OCI-M2 (cell line): ENCODE measurements around the gene TTC34.

ENCODE experiments used
- DNase-seq: peaks from one replicate; lab custom pipeline; 2025; ENCODE audit not compliant: unreplicated experiment; lab: John Stamatoyannopoulos, UW

The TTC34 gene

GRCh38 chr1:2814511-2815075, 13.1 kb upstream of the TTC34 start:
- no peak for DNase-seq

GRCh38 chr1:2812939-2813653, 11.6 kb upstream of the TTC34 start:
- DNase-seq: no peak

- DNase-seq: no peak
These were observed 10.6 kb upstream of the TTC34 start for GRCh38 chr1:2812136-2812535.

- no peak for DNase-seq
These were observed 10.0 kb upstream of the TTC34 start for GRCh38 chr1:2811533-2811918.

GRCh38 chr1:2810899-2811532, 9.5 kb upstream of the TTC34 start:
- no peak for DNase-seq

GRCh38 chr1:2810281-2810680, 8.8 kb upstream of the TTC34 start:
- no peak for DNase-seq

- DNase-seq: no peak
These were observed 8.2 kb upstream of the TTC34 start for GRCh38 chr1:2809656-2810055.

GRCh38 chr1:2808831-2809605, 7.5 kb upstream of the TTC34 start:
- no peak for DNase-seq

- no peak for DNase-seq
These were observed 6.9 kb upstream of the TTC34 start for GRCh38 chr1:2808386-2808705.

- no peak for DNase-seq
These were observed 6.3 kb upstream of the TTC34 start for GRCh38 chr1:2807678-2808385.

- DNase-seq: no peak
These were observed 5.5 kb upstream of the TTC34 start for GRCh38 chr1:2807036-2807435.

GRCh38 chr1:2806591-2806990, 5.1 kb upstream of the TTC34 start:
- DNase-seq: no peak

- DNase-seq: no peak
These were observed 4.4 kb upstream of the TTC34 start for GRCh38 chr1:2805801-2806430.

GRCh38 chr1:2804628-2805351, 3.3 kb upstream of the TTC34 start:
- DNase-seq: no peak

- DNase-seq: no peak
These were observed 2.6 kb upstream of the TTC34 start for GRCh38 chr1:2803931-2804627.

- DNase-seq: no peak
These were observed 1.8 kb upstream of the TTC34 start for GRCh38 chr1:2803086-2803930.

GRCh38 chr1:2802421-2802961, 998 bp upstream of the TTC34 start:
- no peak for DNase-seq

- DNase-seq: no peak
These were observed 447 bp downstream of the TTC34 start for GRCh38 chr1:2801046-2801445.
